HUDEP-2 (cell line): ENCODE results near the gene DTNB.
"Not testable (repeated sequence)": the region's sequence is repeated elsewhere in the genome, so short reads cannot be mapped to it uniquely, and the experiment has no call there.

Experiments
- DNase-seq, 76 experiments: peaks; one replicate each; lab custom pipeline; 2025; ENCODE audit not compliant: unreplicated experiment in 76 of 76; lab: John Stamatoyannopoulos, UW

The DTNB gene

DNA sequence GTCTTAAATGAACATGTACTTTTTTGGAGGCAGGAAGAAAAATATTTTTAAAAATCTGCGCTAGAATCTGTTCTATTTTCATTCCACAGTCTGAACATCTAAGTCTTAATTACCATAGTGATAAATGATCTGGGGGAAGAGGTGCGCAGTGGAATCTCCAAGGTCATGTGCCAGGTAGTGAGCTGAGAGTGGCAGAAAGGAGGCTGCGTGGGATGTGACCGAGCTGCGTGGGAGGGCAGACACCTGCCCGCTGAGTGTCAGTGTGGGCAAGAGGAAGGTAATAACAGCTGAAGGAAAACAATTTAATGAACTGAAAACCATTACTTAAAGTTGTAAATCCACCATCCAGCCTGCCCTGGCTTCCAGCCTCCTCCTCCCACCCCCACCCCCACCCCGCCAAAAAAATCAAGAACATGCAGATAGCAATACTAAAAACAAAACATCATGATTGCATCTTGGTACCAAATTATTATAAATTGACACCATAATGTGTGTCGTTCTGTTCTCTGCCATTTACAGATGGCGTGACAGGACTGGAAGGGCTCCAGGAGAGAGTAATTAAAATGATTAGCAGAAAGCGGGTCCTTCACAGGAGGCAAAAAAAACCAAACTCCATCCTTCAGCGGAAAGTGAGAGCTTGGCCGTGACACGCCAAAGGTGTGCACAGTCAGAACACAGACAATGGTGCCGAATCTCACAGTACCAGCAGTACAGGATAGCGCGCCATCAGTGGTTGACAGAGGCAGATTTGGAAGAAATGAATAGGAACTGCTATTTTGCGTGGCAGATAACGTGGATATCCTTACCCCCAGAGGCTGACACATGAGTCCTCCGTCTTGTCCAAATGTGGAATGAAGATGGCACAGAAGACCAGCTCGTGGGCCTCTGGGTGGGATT is 11.4 kb upstream of the DTNB start:
- DNase-seq, result no peak

DNA sequence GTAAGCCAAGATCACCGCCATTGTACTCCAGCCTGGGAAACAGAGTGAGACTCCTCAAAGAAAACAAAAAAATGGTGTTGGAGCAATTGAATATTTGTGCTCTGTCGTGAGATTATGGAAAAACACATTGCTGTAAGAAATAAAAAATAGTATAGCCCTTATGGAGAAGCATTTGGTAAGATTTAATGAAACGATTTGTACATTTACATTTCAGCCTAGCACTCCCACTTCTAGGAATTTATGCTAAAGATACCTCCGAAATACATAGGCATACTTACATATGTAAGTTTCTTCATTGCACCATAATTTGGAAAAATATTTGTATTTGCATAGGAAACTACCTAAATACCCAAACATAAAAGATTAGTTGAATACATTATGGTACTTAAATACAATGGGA is 8.7 kb upstream of the DTNB start:
- DNase-seq, result no peak

DNA sequence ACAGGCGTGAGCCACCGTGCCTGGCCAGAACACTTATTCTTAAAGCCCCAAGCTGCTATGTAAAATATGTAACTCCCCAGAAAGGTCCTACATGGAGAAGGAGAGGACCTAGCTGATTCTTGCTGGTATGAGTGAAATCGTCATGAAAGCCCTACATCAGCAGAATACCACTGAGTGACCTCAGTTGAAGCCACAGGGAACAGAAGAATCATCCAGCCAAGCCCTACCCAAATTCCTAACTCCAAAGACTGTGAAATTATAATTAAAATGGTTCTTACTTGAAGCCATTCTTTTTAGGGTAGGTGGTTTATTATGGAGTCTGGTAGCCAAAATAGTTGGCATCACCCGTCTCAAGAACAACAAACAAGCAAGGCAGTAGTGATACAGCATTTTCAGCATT is 4.5 kb upstream of the DTNB start:
- DNase-seq, result no peak

DNA sequence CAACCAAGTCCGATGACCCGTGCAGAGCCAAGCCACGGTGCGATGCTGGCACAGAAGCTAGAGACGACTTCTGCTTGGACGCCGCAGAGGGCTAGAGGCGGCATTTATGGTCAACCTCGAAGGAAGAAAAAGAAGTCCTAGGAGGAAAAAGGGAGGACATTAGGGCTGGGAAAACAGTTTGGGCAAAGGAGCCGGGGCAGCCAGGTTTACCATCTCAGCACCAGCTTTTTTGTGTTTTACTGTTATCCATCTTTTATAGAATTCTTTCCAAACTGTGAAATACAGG is 643 bp upstream of the DTNB start:
- DNase-seq, result no peak

DNA sequence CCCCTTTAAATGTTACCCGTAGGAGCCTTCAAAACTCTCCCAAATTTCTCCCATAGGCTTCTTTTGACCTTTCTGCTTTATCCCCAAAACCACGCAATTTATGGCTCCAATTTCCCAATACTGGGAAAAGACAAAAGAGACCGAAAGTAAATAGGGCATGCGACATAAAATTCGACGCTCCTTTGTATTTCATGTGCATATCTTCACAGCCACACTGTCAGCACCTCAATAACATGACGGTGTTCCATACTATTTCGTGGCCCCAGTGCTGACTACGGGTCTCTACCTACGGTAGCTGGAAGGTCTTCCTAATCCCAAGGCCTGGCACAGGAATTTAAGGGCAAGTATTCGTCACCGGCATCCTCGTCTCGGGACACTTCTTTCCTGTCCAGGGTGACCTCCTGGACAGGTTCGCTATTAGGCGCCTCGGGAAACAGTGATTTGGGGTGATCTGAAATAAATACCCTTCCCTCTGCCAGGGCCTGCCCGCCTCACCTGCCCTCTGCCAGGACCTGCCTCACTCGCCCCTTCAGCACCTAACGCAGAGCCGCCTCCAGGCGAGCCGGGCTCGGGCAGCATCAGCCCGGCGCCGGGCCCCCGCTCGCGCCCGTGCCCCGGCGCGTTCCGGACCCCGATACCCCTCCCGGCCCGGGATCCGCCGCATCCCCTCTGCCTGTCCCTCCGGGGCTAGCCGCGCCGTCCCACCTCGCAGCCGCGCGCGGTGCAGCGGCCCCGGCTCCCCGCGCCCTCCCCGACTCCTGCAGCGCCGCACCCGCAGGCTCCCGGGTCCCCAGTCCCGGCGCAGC is 680 bp downstream of the DTNB start:
- DNase-seq, result peak in 53 of 76 experiments; percentile 4 to 61 (median 30)

DNA sequence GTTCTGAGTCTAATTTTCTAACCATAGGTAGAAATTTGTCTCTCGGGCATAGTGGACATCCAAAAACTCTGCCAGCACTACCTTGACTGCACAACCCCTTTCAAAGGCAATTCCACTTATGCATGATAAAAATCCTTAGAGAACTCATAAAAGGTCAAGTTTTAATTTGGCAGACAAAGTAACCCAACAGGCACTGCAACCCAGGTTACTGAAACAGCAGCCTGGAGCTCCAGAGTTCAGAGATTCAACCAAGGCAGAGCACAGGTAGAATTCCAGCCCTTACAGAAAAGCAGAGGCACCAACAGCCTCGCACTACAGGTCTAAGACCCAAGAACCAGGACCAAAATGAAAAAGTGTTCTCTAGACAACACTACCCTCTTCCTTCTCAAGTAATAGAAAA is 1.8 kb downstream of the DTNB start:
- DNase-seq, result no peak

DNA sequence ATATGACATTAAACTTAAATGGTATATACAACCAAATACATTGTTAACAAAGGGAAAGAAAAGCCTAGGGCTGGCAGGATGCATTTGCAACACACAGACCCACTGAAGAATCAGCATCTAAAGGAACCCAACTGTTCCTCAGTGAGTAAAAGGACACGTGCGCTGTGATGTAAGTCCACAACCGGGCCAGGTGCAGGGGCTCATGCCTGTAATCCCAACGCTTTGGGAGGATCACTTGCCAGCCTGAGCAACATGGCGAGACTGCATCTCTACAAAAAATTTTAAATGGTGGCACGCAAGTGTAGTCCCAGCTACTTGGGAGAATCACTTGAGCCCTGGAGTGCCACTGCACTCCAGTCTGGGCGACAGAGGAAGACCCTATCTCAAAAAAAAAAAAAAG is 3.9 kb downstream of the DTNB start:
- DNase-seq, result no peak

DNA sequence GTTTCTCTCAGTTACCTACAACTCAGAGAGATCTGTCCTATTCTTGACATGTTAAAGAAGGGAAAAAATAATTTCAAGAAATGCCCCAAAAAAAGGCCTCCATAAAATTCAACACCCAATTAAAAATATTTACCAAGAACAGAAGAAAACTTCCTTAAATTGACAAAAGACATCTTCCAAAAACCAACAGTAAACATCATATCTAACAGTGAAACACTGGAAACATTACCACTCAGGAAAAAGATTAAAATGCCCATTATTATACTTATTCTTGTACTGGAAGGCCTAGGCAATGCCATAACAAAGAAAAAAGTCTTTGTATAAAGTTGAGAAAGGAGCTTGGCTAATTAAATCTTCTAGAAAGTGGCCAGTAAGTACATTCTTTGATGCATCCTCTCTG is 7.2 kb downstream of the DTNB start:
- DNase-seq, result no peak

DNA sequence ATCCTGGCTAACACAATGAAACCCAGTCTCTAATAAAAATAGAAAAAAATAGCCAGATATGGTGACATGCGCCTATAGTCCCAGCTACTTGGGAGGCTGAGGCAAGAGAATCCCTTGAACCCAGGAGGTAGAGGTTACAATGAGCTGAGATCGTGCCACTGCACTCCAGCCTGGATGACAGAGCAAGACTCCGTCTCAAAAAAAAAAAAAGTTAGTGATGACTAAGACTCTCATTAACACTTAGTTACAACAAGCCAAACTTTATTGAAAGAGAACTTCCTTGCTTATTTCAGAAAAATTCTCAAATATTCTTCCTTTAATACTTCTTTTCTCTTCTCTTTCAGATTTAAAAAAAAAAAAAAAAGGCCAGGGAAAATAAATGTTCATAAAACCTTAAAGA is 7.9 kb downstream of the DTNB start:
- DNase-seq, result not testable (repeated sequence)

DNA sequence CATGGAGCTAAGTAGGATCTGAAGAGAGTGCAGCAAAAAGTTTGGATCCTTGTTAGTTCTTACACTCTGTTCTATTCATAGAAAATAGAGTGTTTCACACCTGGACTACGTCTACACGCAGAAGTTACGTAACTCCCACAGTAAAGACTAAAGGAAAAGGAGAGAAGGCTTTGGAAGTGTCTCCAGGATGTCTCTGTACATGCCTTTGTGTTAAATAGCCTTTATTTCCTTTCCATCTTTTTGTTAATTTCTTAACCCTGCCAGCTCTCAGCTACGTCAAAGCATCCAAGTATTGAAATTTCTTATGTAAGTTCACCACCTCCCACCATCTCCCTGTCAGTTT is 8.4 kb downstream of the DTNB start:
- no peak for DNase-seq

DNA sequence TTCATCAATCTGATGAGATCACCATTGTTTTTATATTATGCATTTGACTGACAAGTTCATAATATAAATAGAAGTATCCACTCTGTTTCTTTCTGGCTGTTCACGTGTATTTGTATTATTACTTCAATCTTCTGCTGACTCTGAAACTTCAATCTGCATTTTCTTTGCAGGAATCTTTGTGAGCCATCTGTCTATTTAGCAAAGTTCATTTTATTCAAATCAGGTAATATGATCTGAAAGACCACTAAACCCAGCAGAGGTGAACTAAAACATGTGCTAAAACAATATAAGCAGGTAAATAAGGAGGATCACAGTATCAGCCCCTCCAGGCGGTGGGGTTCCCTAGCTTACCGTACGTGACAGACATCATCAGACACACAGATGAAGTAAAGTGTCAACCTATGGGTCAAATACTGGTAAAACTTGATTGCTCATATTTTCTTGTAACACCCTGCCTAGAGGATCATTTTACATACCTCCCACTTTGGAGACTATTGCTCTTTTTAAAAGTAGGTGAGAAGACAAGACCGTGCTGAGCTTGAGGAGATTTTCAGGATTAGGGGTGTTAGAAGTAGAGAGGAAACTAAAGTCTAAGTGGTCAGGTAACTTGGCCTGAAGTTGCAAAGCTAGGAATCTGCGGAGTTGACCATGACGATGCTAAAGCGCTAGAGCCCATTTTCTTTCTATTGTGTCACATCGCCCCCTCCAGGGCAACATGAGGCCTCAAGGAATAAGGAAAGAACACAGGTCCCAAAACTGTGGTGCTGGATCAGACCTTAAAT is 9.0 kb downstream of the DTNB start:
- DNase-seq, result peak in 27 of 76 experiments; percentile 2 to 40 (median 15)

DNA sequence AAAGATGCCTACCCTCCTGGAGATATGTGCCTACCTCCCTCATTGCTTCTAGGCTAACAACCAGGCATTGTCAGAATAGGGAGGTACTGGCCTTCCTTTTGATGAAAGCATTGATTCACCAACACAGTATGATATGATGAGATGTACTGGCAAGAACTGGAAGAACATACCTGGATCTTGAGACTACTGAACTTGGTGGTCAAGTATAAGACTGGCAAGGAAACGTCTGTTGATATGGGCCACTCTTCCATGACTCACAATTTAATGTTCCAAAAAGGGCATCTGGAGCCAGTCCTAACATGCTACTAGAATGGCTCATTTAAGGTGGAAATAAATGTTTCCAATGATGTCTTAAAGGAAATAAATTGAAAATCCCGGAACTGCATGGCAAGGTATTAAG is 18.1 kb downstream of the DTNB start:
- DNase-seq, result no peak

DNA sequence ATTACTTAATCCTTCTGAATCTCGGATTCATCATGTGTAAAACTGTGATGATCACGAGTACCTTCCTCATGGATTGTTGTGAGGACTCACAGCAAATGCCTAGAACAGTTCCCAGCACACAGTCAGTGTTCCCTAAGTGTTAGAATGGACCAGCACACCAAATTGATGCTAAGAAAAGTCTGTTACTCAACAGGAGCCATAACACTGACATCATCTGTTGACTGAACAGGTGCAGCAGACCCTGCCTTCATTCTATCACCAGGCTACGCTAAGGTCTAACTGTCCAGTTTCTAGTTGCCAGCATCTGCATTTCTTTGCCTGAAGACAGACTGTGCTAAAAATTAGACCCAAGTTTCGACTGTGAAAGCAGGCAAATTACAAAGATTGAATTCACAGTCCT is 18.6 kb downstream of the DTNB start:
- DNase-seq, result no peak

DNA sequence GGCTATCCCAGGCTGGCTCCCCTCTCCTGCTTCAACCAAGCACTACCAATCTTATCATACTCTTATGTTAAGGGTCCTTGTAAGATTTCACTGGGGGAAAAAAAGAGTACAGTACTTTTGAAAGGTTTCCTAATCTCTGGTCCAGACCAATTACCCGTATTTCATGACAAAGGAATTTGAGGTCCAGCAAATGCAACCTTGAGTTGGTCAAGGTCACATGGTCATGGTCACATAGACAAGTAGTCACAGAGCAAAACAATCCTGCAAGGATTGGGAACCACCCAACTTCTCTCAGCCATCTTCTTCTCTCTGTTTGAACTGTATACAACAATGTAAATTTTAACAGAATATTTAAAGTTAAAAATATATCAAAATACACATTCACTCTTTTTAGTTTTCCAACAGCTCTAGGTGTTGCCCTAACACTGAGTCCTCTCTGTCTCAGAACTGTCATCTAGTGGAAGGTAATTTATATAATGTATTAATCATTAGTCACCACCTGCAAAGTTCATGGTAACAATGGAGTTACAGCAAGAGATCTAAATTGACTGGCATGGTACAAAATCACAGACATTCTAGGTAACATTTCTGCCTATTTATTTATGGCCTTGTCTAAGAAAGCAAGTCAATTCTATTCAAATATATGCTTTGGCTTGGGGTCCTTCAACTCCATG is 21.5 kb downstream of the DTNB start:
- DNase-seq, result no peak

DNA sequence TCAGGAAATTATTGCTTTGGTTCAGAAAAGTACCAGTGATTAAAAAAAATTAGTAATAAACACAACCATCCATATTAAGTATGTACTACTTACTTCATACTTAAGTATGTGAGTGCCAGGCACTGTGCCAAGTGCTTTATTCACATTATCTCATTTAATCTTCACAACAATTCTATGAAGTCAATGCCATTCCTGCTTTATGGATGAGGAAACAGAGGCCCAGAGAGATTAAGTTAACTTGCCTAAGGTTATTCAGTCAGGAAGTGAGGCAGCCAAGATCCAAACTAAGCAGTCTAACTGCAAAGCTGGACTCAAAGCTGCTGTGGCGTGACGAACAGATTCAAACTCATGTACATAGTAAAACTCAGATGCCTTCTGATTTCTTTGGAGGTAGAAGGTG is 22.3 kb downstream of the DTNB start:
- DNase-seq, result no peak

DNA sequence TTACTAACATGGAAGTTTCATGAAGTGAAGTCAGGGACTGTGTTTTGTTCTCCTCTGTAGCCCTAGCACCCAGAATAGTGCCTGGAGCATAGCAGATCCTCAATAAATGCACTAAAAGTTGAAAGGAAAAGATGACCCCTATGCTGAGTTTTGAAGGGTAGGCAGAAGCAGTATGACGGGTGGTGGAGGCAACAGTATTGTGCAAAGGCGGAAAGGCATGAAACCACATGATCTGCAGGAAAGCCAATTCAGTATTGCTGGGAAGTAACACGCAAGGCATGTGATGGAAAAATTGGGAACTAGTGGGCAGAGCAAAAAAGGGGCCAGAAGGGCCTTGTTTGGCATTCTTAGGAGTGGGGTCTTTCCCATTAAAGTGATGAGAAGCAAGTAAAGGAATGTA is 23.1 kb downstream of the DTNB start:
- no peak for DNase-seq

DNA sequence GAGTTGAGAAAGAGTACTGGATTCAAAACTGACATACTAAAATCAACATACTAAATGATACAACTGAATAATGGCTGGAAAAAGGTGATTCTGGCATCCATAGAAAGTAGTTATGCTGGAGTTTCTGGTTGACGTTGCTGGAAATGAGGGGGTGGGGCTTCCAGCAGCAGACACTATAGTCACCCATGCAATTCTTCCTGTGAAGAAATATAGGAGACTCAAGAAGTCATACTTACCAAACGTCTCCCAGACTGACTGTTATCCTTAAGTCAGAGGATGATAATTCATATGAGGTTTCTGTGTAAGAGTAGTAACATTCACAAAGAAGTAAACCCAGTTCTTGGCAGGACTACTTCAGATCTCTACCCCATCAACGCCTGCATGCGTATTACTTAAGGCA is 23.6 kb downstream of the DTNB start:
- DNase-seq, result no peak

DNA sequence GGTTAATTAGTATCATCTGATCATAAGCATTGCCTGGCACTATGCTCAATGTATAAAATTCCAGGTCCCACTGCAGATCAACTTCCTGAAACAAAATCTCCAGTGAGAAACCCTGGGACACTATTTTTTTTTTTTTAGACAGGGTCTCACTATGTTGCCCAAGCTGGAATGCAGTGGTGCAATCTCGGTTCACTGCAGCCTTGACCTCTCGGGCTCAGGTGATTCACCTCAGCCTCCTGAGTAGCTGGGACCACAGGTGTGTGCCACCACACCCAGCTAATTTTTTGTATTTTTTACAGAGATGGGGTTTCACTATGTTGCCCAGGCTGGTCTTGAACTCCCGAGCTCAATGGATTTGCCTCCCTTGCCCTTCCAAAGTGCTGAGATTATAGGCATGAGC is 31.1 kb downstream of the DTNB start:
- no peak for DNase-seq

DNA sequence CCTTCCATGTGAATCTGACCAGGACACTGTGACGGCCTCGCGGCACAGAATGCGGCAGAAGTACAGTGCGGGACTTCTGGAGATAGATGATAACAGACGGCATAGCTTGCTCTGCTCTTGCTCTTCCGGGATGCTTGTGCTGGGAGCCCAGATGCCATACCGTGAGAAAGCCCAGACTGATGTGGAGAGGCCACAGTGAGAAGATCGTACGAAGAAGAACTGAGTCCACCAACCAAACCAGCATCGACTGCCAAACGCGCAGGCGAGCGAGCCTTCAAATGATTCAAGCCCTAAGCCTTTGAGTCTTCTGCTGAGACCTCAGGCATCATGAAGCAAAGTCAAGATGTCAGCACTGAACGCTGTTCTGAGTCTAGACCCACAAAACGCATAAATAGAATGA is 33.7 kb downstream of the DTNB start:
- DNase-seq, result no peak

DNA sequence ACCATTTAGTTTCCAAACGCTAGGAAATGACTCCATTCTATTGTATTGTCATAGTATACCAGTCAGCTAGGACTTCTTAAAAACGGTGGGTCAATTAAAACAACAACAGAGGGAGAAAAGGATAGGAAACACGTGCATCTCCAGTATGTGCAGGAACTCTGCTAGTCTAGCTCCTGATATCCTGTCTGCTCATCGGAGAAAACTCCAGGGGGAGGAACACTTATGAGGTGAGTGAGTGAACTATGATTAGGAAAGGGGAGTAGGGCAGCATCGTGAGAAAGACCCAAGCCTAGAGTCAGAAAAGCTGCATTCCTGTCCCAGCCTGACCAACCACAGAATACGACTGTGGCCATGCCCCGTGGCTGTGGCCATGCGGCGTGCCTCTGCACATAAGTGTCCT is 34.2 kb downstream of the DTNB start:
- DNase-seq, result no peak

DNA sequence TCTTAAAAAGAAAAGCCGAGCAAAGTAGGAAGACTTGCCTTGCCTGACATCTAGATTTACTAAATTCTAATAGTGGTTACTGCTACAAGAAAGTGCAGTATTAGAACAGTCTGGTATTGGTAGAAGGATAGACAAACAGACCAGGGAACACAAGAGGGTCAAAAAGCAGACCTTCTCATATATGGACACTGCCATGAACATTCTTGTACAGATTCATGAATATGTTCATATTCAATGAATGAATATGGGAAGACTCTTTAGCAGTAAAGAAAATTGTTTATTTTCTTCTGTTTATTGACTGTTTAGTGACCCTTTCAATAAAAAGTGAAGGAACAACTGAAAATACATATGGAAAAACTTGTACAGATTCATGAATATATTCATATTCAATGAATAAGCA is 37.6 kb downstream of the DTNB start:
- DNase-seq, result no peak
